AG09319 (cell line): Measurements from ENCODE around the gene FHIT.

Source experiments
- DNase-seq: peaks from one replicate; pipeline ENCODE4 v3.0.0-alpha.2; 2010; ENCODE audit warnings: low read depth; ENCODE audit errors: extremely low read depth
- CTCF ChIP-seq: IDR thresholded peaks from 2 replicates; pipeline ENCODE4 v1.5.1; 2011; ENCODE audit warnings: low read depth, mild to moderate bottlenecking, inconsistent platforms, low read length, moderate library complexity

FHIT gene

GRCh38 chr3:60313951-60314461 lies 937.2 kb downstream of the FHIT start:
- no peak for DNase-seq
- no peak for TF ChIP-seq CTCF

- TF ChIP-seq CTCF = no peak
- no peak for DNase-seq
Observed at GRCh38 chr3:60313231-60313798, 937.9 kb downstream of the FHIT start.

- no peak for TF ChIP-seq CTCF
- no peak for DNase-seq
Observed at GRCh38 chr3:60309539-60310268, 941.5 kb downstream of the FHIT start.

GRCh38 chr3:60308808-60309207 lies 942.4 kb downstream of the FHIT start:
- DNase-seq = no peak
- TF ChIP-seq CTCF = no peak

GRCh38 chr3:60307562-60308199 lies 943.6 kb downstream of the FHIT start:
- no peak for TF ChIP-seq CTCF
- DNase-seq = no peak

GRCh38 chr3:60304112-60304511 lies 947.1 kb downstream of the FHIT start:
- no peak for TF ChIP-seq CTCF
- peak; percentile 71 for DNase-seq

GRCh38 chr3:60303160-60303559 lies 948.1 kb downstream of the FHIT start:
- DNase-seq = no peak
- TF ChIP-seq CTCF = no peak
